Skeletal muscle tissue (tissue), 4 donors: Measurements from ENCODE around the gene PRSS8. TPM values are rescaled to one million over a fixed set of nuclear protein-coding genes. Genes with fewer than 3 reads are reported as not detected.
A peak's percentile ranks its signal among the peaks of the same experiment; 100 is the strongest.
"Not testable (repeated sequence)": the region's sequence is repeated elsewhere in the genome, so short reads cannot be mapped to it uniquely, and the experiment has no call there.

ENCODE experiments used
- H3K27ac ChIP-seq: one replicate; pipeline ENCODE4 v1.7.0; 2013; ENCODE audit warnings: mild to moderate bottlenecking, low read depth, low read length, inconsistent platforms
- H3K27me3 ChIP-seq, 3 donors: one replicate each; pipeline ENCODE4 v1.7.0; 2013; ENCODE audit warnings: low read length in 3 of 3; ENCODE audit not compliant: control insufficient read depth in 3 of 3, insufficient read depth in 3 of 3
- H3K36me3 ChIP-seq, 3 donors: one replicate each; pipeline ENCODE4 v1.7.0; 2013; ENCODE audit warnings: low read length in 3 of 3; ENCODE audit not compliant: control insufficient read depth in 3 of 3, insufficient read depth in 3 of 3
- H3K4me1 ChIP-seq, 3 donors: one replicate each; pipeline ENCODE4 v1.7.0; 2013; ENCODE audit warnings: low read length in 3 of 3, mild to moderate bottlenecking in 3 of 3; ENCODE audit not compliant: control insufficient read depth in 3 of 3, insufficient read depth in 3 of 3
- H3K4me3 ChIP-seq, 3 donors: one replicate each; pipeline ENCODE4 v1.7.0; 2013; ENCODE audit warnings: low read length in 3 of 3
- H3K9ac ChIP-seq, 3 donors: one replicate each; pipeline ENCODE4 v1.7.0; 2013; ENCODE audit warnings: low read length in 3 of 3, mild to moderate bottlenecking in 3 of 3, moderate library complexity in 2 of 3, low read depth in 1 of 3
- H3K9me3 ChIP-seq, 3 donors: one replicate each; pipeline ENCODE4 v1.7.0; 2013; ENCODE audit warnings: low read length in 3 of 3; ENCODE audit not compliant: control insufficient read depth in 3 of 3
- total RNA-seq: library from RNA; depleted of rRNA; stranded (reverse); fragments of >200 nt; gene quantifications from one replicate; pipeline ENCODE4 v1.2.3, GENCODE V29; 2014
- donor health status: Osteomylitis.

PRSS8 gene
- total RNA-seq, 1 donor from 2014 or later = not detected

GRCh38 chr16:31136822-31137499, 1.4 kb upstream of the PRSS8 start:
- H3K27ac ChIP-seq, H3K27me3 ChIP-seq, H3K9me3 ChIP-seq, H3K4me3 ChIP-seq, H3K36me3 ChIP-seq, H3K9ac ChIP-seq: not testable (repeated sequence)
- H3K4me1 ChIP-seq = peaks cover 21 to 33% (median 22%) of the 10 kb centered on the region in 3 donors

- no peaks in the 10 kb centered on the region for H3K9me3 ChIP-seq
- no peak overlapping the region for H3K4me3 ChIP-seq
- H3K4me1 ChIP-seq = peaks cover 14 to 27% (median 15%) of the 10 kb centered on the region in 3 donors
- H3K36me3 ChIP-seq = peaks cover 7 to 15% (median 14%) of the 10 kb centered on the region in 3 donors
- no peak overlapping the region for H3K9ac ChIP-seq
- no peaks in the 10 kb centered on the region for H3K27me3 ChIP-seq
- no peak overlapping the region for H3K27ac ChIP-seq
These were observed 748 bp upstream of the PRSS8 start for GRCh38 chr16:31136287-31136662.

- Histone ChIP-seq H3K27ac (no peak overlapping the region), H3K27me3 (no peaks in the 10 kb centered on the region), H3K4me3 (no peak overlapping the region), H3K36me3 (peaks cover 14 to 27% (median 26%) of the 10 kb centered on the region in 3 donors), H3K9me3 (no peaks in the 10 kb centered on the region), H3K9ac (peak overlapping the region in 1 of 3 donors; percentile 8), H3K4me1 (peaks cover 13 to 24% (median 14%) of the 10 kb centered on the region in 3 donors)
These were observed 647 bp downstream of the PRSS8 start for GRCh38 chr16:31134625-31135534.

GRCh38 chr16:31134091-31134571, 1.4 kb downstream of the PRSS8 start:
- H3K4me3 ChIP-seq = no peak overlapping the region
- no peaks in the 10 kb centered on the region for H3K9me3 ChIP-seq
- peaks cover 18 to 28% (median 19%) of the 10 kb centered on the region in 3 donors for H3K4me1 ChIP-seq
- peak overlapping the region in 1 of 3 donors; percentile 8 for H3K9ac ChIP-seq
- H3K27ac ChIP-seq = no peak overlapping the region
- H3K36me3 ChIP-seq = peaks cover 21 to 35% (median 34%) of the 10 kb centered on the region in 3 donors
- H3K27me3 ChIP-seq = no peaks in the 10 kb centered on the region

- no peaks in the 10 kb centered on the region for H3K9me3 ChIP-seq
- peaks cover 22 to 43% (median 35%) of the 10 kb centered on the region in 3 donors for H3K36me3 ChIP-seq
- no peak overlapping the region for H3K9ac ChIP-seq
- peaks cover 17 to 27% (median 18%) of the 10 kb centered on the region in 3 donors for H3K4me1 ChIP-seq
- no peak overlapping the region for H3K4me3 ChIP-seq
- no peaks in the 10 kb centered on the region for H3K27me3 ChIP-seq
- no peak overlapping the region for H3K27ac ChIP-seq
These were observed 2.5 kb downstream of the PRSS8 start for GRCh38 chr16:31133046-31133501.

GRCh38 chr16:31132303-31132979, 3.1 kb downstream of the PRSS8 start:
- Histone ChIP-seq H3K27me3 (no peaks in the 10 kb centered on the region), H3K4me1 (peaks cover 23 to 32% (median 23%) of the 10 kb centered on the region in 3 donors), H3K4me3 (no peak overlapping the region), H3K36me3 (peaks cover 27 to 49% (median 41%) of the 10 kb centered on the region in 3 donors), H3K9ac (no peak overlapping the region), H3K9me3 (no peaks in the 10 kb centered on the region), H3K27ac (no peak overlapping the region)

- Histone ChIP-seq H3K36me3 (peaks cover 33 to 55% (median 46%) of the 10 kb centered on the region in 3 donors), H3K4me1 (peaks cover 29 to 38% (median 29%) of the 10 kb centered on the region in 3 donors), H3K4me3 (no peak overlapping the region)
These were observed 3.7 kb downstream of the PRSS8 start for GRCh38 chr16:31131841-31132271.

GRCh38 chr16:31131416-31131815, 4.1 kb downstream of the PRSS8 start:
- peaks cover 37 to 56% (median 48%) of the 10 kb centered on the region in 3 donors for H3K36me3 ChIP-seq
- peaks cover 32 to 41% (median 33%) of the 10 kb centered on the region in 3 donors for H3K4me1 ChIP-seq
- no peaks in the 10 kb centered on the region for H3K27me3 ChIP-seq
- no peak overlapping the region for H3K9ac ChIP-seq
- H3K9me3 ChIP-seq = no peaks in the 10 kb centered on the region
- H3K27ac ChIP-seq = no peak overlapping the region
- no peak overlapping the region for H3K4me3 ChIP-seq

More at GRCh38 chr16:31131841-31132271, 3.7 kb downstream of the PRSS8 start:
- no peaks in the 10 kb centered on the region for H3K27me3 ChIP-seq
- no peak overlapping the region for H3K9ac ChIP-seq
- H3K27ac ChIP-seq = no peak overlapping the region
- H3K9me3 ChIP-seq = no peaks in the 10 kb centered on the region

GRCh38 chr16:31130899-31131298, 4.6 kb downstream of the PRSS8 start:
- Histone ChIP-seq H3K27ac (no peak overlapping the region), H3K27me3 (no peaks in the 10 kb centered on the region), H3K4me3 (no peak overlapping the region), H3K9me3 (no peaks in the 10 kb centered on the region), H3K36me3 (peaks cover 41 to 56% (median 48%) of the 10 kb centered on the region in 3 donors), H3K4me1 (peaks cover 35 to 43% (median 35%) of the 10 kb centered on the region in 3 donors), H3K9ac (no peak overlapping the region)
